Calu3 (cell line): ENCODE measurements around the gene GAPVD1. TPM values are rescaled to one million over a fixed set of nuclear protein-coding genes. Genes with fewer than 3 reads are reported as not detected.
"Not testable (repeated sequence)": the region's sequence is repeated elsewhere in the genome, so short reads cannot be mapped to it uniquely, and the experiment has no call there.

ENCODE experiments used
- BruUV-seq: library from RNA; stranded (reverse); fragments of 400-500 nt; replicated peaks from 2 replicates; lab custom pipeline; 2021; lab: Mats Ljungman, UMichigan
- CTCF ChIA-PET: fragments of 300-600 bp; sonication (Branson Sonifier 250); formaldehyde crosslinking; loops from one replicate; lab custom pipeline; 2022; ENCODE audit warnings: antibody characterized with exemption; lab: Charles Lee
- DNase-seq: peaks from one replicate; pipeline ENCODE4 v3.0.0; 2022
- H3K27ac Mint-ChIP-seq: one replicate; pipeline ENCODE4 v1.8.0; 2022; ENCODE audit warnings: mixed read lengths; ENCODE audit not compliant: unreplicated experiment
- H3K27me3 Mint-ChIP-seq: one replicate; pipeline ENCODE4 v1.8.0; 2022; ENCODE audit warnings: mixed read lengths; ENCODE audit not compliant: unreplicated experiment
- H3K36me3 Mint-ChIP-seq: one replicate; pipeline ENCODE4 v1.8.0; 2022; ENCODE audit warnings: mild to moderate bottlenecking, moderate library complexity, mixed read lengths; ENCODE audit not compliant: insufficient read depth, unreplicated experiment
- H3K4me1 Mint-ChIP-seq: one replicate; pipeline ENCODE4 v1.8.0; 2022; ENCODE audit warnings: mild to moderate bottlenecking, low read depth, mixed read lengths; ENCODE audit not compliant: unreplicated experiment
- H3K4me3 Mint-ChIP-seq: one replicate; pipeline ENCODE4 v1.8.0; 2022; ENCODE audit warnings: mild to moderate bottlenecking, low read depth, moderate library complexity, mixed read lengths; ENCODE audit not compliant: unreplicated experiment
- H3K9me3 Mint-ChIP-seq: one replicate; pipeline ENCODE4 v1.8.0; 2022; ENCODE audit warnings: low read depth, mixed read lengths; ENCODE audit not compliant: unreplicated experiment
- CTCF ChIP-seq: fragments of 200-600 bp; IDR thresholded peaks from one replicate; pipeline ENCODE4 v1.8.0; 2022; ENCODE audit warnings: antibody characterized with exemption; ENCODE audit not compliant: unreplicated experiment
- intact Hi-C: fragments of 100-400 bp; cut with micrococcal nuclease; formaldehyde crosslinking; loops from one replicate; pipeline ENCODE4 v1.10.0; 2022; ENCODE audit not compliant: unreplicated experiment
- total RNA-seq: library from RNA; stranded (reverse); gene quantifications from 2 replicates; pipeline ENCODE4 v1.2.3, GENCODE V29; 2022

The GAPVD1 gene
- total RNA-seq, 1 experiment from 2014 or later: 32.6 TPM

GRCh38 chr9:125280945-125281344 lies 19.3 kb downstream of the GAPVD1 start:
- DNase-seq: no peak
- no TSS peak for BruUV-seq
- H3K4me1 Mint-ChIP-seq: no peaks in the 10 kb centered on the region
- no peak overlapping the region for H3K27ac Mint-ChIP-seq
- TF ChIP-seq CTCF: no peak
- H3K4me3 Mint-ChIP-seq: no peak overlapping the region
- H3K27me3 Mint-ChIP-seq: no peaks in the 10 kb centered on the region
- intact Hi-C loops: no loop called here
- H3K9me3 Mint-ChIP-seq: no peaks in the 10 kb centered on the region
- H3K36me3 Mint-ChIP-seq: no peaks in the 10 kb centered on the region
- CTCF ChIA-PET: interaction anchor here (0.5 to 0.7 kb wide), 2 partner anchors 12 to 108 kb away, joined by 3 to 4 read pairs; no protein-coding TSS in a partner anchor

- CTCF ChIA-PET: interaction anchor here (0.6 kb wide), 1 partner anchor 473 kb away, joined by 3 read pairs; no protein-coding TSS in a partner anchor
- Mint-ChIP-seq H3K27me3 (no peaks in the 10 kb centered on the region), H3K4me3 (no peak overlapping the region), H3K36me3 (no peaks in the 10 kb centered on the region), H3K4me1 (no peaks in the 10 kb centered on the region), H3K9me3 (no peaks in the 10 kb centered on the region), H3K27ac (no peak overlapping the region)
- TF ChIP-seq CTCF: no peak
- DNase-seq: no peak
- intact Hi-C loops: no loop called here
- no TSS peak for BruUV-seq
Measured at GRCh38 chr9:125284855-125285254, 23.2 kb downstream of the GAPVD1 start.

GRCh38 chr9:125286935-125287433 lies 25.4 kb downstream of the GAPVD1 start:
- H3K4me3 Mint-ChIP-seq, BruUV-seq, H3K4me1 Mint-ChIP-seq, DNase-seq, H3K27me3 Mint-ChIP-seq, H3K9me3 Mint-ChIP-seq, H3K27ac Mint-ChIP-seq, intact Hi-C loops, H3K36me3 Mint-ChIP-seq: not testable (repeated sequence)
- CTCF ChIA-PET: interaction anchor here (0.7 kb wide), 1 partner anchor 912 kb away, joined by 3 read pairs; no protein-coding TSS in a partner anchor

GRCh38 chr9:125293134-125293533 lies 31.5 kb downstream of the GAPVD1 start:
- TF ChIP-seq CTCF: no peak
- Mint-ChIP-seq H3K4me1 (peaks cover 12% of the 10 kb centered on the region), H3K9me3 (no peaks in the 10 kb centered on the region), H3K4me3 (no peak overlapping the region), H3K27me3 (no peaks in the 10 kb centered on the region), H3K27ac (no peak overlapping the region), H3K36me3 (peaks cover 20% of the 10 kb centered on the region)
- CTCF ChIA-PET: no interaction called here
- DNase-seq: no peak
- no TSS peak for BruUV-seq
- intact Hi-C loops: no loop called here

GRCh38 chr9:125295657-125296056 lies 34.0 kb downstream of the GAPVD1 start:
- CTCF ChIA-PET: no interaction called here
- Mint-ChIP-seq H3K4me3 (no peak overlapping the region), H3K9me3 (no peaks in the 10 kb centered on the region), H3K4me1 (peaks cover 12% of the 10 kb centered on the region), H3K27ac (no peak overlapping the region), H3K36me3 (peaks cover 20% of the 10 kb centered on the region), H3K27me3 (no peaks in the 10 kb centered on the region)
- no peak for DNase-seq
- intact Hi-C loops: no loop called here
- no peak for TF ChIP-seq CTCF
- BruUV-seq: no TSS peak
